Fibroblast of peridontal ligament (primary cell): Measurements from ENCODE around the gene SLC39A5.

Experiments
- DNase-seq: peaks from one replicate; pipeline ENCODE4 v3.0.0-alpha.2; 2010; ENCODE audit errors: extremely low read depth

SLC39A5 gene, protein sequence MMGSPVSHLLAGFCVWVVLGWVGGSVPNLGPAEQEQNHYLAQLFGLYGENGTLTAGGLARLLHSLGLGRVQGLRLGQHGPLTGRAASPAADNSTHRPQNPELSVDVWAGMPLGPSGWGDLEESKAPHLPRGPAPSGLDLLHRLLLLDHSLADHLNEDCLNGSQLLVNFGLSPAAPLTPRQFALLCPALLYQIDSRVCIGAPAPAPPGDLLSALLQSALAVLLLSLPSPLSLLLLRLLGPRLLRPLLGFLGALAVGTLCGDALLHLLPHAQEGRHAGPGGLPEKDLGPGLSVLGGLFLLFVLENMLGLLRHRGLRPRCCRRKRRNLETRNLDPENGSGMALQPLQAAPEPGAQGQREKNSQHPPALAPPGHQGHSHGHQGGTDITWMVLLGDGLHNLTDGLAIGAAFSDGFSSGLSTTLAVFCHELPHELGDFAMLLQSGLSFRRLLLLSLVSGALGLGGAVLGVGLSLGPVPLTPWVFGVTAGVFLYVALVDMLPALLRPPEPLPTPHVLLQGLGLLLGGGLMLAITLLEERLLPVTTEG

DNA sequence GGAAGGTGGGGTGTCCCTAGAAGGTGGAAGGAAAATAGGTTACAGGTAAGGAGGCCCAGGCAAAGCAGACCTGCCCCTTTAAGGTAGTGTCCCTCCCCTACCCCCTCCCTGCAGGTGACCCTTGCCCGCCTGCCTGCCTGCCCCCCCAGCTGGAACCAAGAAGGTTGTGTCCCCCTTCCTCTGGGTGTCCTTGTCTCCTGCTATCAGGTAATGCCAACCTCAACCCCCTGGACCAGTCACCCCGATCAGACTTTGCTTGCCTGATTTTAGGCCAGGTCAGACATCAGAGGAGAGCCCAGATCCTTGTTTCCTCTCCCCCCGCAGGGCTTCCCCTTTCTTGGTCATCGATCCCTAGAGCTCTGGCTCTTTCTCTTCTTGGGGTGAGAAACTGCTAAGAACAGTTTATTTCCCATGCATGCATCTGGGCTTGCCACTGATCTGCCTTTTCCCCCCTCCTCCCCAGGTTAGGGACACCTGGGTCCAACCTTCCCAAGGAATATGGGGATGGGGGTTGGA, at the start of gene SLC39A5:
Gene SLC39A5, plus strand, starts transcription at position 136 of the 516 bp plus-strand sequence. CDS start 1,224 bp downstream, outside the sequence.
- no peak for DNase-seq

GRCh38 chr12:56186957-56187356, 42.9 kb upstream of the SLC39A5 start:
- no peak for DNase-seq

- DNase-seq: no peak
Measured at GRCh38 chr12:56188131-56188777, 41.6 kb upstream of the SLC39A5 start.

- no peak for DNase-seq
Measured at GRCh38 chr12:56188778-56189098, 41.1 kb upstream of the SLC39A5 start.

GRCh38 chr12:56189099-56189917, 40.5 kb upstream of the SLC39A5 start, which contains the start of gene SMARCC2:
Gene SMARCC2, minus strand, starts transcription at chr12:56189483. Its CDS starts 22 bp downstream, at chr12:56189461.
- peak; percentile 80 for DNase-seq

DNA sequence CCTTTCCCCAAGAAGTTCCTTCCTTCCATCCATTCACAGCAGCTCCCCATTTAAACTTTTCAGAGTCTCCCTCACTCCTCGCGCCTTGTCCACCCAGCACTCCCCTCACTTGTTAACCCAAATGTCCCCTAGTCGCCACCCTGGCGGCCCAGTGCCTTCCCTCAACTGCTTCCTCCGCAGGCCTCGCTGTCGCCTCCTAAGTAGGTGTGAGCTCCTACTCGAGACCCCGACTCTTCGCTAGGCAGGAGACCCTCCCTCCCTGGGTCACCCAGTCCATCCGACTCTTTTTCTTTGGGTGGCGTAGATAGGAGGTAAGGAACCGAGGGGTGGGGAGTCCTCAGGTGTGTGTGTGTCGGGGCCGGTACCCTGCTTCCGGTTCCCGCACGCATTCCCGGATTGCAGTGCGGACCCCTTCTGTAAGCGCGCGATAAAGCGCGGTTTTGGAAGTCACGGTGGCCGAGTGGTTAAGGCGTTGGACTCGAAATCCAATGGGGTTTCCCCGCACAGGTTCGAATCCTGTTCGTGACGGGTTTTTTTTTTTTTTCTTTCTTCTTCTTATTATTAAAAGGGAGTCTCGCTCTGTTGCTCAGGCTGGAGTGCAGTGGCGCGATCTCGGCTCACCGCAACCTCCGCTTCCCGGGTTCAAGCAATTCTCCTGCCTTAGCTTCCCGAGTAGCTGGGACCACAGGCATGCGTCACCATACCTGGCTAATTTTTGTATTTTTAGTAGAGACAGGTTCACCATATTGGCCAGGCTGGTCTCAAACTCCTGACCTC, 39.7 kb upstream of the SLC39A5 start:
- DNase-seq: peak; percentile 86

- peak; percentile 40 for DNase-seq
Measured at GRCh38 chr12:56190695-56191155, 39.1 kb upstream of the SLC39A5 start.

DNA sequence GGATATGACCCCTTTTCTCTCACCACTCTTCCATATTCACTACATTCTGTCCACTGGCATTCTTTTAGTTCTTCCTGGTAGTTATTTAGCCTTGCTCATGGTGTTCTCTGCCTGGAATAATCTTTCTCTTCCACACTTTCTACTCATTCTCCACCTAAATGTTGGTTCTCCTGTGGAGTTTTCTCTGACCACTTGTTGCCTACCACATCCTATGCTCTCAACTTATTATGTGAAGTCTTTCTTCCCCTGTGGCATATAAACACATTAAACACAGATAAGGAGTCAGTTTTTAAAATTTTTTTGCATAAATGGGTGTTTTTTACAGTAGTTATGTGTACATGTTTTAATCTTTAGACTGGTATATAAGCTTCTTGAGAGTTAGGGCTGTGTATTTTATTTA, 37.3 kb upstream of the SLC39A5 start:
- DNase-seq: no peak

DNA sequence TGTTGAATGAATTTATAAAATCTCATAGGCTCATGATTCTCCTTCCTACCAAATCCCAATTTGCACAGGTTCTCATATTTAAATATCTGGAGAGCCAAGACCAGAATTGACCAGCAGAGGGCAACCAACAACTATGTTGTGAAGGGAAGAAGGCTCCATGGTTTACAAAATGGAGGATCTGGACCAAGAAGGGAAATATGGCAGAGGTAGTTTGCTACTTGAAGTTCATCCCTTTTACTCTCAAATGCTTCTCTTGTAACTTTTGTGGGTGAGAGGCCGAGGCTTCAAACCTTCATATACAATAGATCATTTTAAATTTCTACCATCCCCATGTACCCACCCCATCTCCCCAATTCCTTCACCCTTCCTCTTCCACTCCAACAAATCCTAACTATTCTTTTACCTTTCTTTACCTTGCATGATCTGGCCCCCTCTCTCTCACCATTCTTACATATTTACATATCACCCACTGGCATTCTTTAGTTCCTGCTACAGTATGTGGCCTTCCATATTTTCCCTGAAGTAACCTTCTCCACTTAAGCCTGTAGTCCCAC, 36.7 kb upstream of the SLC39A5 start:
- peak; percentile 93 for DNase-seq

DNA sequence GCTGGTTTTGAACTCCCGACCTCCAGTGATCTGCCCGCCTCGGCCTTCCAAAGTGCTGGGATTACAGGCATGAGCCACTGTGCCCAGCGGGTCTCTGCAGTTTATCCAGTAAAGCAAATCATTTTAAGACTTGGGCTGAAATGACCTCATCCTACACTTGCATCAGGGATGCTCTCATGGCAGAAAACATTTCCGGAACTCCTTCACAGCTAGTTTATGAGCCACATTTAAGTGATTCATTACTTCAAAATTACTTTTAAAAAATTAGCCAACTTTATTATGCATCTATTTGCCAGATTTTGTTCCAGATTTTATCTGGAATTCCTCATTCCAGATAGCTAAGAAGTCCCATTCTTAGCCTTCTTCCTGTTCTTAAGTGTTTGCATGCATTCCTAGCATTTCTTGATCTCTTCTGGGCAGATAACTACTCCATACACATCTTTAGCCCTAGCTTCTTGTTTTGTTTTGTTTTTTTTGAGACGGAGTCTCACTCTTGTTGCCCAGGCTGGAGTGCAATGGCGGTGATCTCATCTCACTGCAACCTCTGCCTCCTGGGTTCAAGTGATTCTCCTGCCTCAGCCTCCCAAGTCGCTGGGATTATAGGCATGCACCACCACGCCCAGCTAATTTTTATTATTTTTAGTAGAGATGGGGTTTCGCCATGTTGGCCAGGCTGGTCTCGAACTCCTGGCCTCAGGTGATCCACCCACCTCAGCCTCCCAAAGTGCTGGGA, 32.9 kb upstream of the SLC39A5 start:
- DNase-seq: peak; percentile 78

- DNase-seq: no peak
Measured at GRCh38 chr12:56197921-56198635, 31.8 kb upstream of the SLC39A5 start.

- DNase-seq: peak; percentile 27
Measured at GRCh38 chr12:56198836-56199235, 31.0 kb upstream of the SLC39A5 start.

DNA sequence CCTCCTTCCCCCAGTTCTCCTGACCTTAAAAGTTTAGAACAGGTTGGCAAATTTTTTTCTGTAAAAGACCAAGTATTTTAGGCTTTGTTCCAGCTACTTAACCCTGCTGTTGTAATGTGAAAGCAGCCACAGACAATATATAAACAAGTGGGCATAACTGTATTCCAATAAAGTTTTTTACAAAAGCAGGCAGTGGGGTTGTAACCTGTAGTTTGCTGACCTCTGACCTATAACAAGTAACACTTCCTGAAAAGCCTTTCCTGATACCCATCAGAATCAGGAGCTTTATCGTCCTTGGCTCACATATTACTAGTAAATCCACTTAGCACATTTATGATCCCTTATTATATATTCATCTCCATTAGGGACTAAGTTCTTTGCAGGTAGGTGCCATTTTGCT, 27.5 kb upstream of the SLC39A5 start:
- DNase-seq: no peak

DNA sequence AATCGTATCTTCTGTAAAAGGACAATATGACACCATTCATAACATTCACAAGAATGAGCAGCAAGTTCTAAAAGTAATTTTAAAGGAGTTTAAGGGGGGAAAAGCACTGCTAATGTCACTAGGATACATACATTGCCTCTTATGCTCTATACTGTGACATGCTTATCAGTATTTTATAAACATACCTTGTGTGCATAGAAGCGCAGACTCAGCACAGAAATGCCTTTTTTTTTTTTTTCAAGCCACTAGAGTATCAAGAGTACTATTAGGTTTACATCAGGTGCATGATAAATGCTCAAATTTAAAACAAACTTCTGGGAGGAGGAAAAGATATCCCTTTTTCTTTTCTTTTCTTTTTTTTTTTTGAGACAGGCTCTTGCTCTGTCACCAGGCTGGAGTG, 27.0 kb upstream of the SLC39A5 start:
- DNase-seq: no peak

GRCh38 chr12:56204275-56204674, 25.6 kb upstream of the SLC39A5 start:
- DNase-seq: no peak

DNA sequence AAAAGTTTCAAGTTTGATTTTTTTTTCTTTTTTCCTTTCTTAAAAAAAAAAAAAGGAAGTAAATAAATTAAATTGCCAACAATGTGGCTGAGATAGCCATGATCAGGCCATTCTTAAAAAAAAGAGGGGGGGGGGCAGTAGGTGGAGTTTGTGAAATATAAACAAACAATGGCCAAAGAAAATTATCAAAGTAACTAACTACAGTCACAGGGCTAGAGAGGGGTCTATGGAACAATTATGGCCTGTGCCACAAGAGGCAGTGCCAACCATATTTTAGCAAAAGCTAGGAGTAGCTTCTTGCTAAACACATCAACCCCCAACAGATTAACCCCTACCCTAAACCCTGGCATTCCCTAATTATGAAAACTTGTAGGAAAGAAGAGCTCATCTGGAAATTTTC, 24.4 kb upstream of the SLC39A5 start:
- DNase-seq: no peak

GRCh38 chr12:56206452-56207166, 23.2 kb upstream of the SLC39A5 start:
- DNase-seq: peak; percentile 62

DNA sequence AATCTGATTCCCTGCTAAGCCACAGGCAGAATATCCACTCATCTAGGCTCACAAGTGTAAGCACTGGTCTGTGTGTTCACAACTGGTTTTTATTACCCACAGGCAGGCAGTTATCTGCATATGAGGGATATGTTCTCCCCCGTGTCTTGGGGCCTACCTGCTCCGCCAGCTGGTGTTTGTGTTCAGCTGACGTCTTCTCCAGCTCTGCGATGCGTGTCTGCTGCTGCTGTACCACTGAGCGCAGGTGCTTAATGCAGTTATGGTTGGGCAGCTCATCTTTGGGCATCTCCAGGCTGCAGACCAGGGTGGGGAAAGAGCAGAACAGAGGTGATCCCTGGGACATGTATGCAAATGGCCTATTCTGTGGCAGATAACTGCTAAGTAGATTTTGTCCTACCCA, 21.8 kb upstream of the SLC39A5 start:
- no peak for DNase-seq

- no peak for DNase-seq
Measured at GRCh38 chr12:56212361-56212760, 17.5 kb upstream of the SLC39A5 start.
